Stimulated activated CD4-positive, alpha-beta T cell treated with anti-CD3 and anti-CD28 coated beads, Interleukin-1b, Interleukin-23, amount 100 ng/mL, for 24 hours (primary cell): Measurements from ENCODE around the gene AJM1.
"Not testable (repeated sequence)": the region's sequence is repeated elsewhere in the genome, so short reads cannot be mapped to it uniquely, and the experiment has no call there.

Source experiments
- DNase-seq, 4 experiments: peaks; one replicate each; pipeline ENCODE4 v3.0.0-alpha.2; 2020; ENCODE audit warnings: low read depth in 4 of 4, low spot score in 1 of 4

AJM1 gene

DNA sequence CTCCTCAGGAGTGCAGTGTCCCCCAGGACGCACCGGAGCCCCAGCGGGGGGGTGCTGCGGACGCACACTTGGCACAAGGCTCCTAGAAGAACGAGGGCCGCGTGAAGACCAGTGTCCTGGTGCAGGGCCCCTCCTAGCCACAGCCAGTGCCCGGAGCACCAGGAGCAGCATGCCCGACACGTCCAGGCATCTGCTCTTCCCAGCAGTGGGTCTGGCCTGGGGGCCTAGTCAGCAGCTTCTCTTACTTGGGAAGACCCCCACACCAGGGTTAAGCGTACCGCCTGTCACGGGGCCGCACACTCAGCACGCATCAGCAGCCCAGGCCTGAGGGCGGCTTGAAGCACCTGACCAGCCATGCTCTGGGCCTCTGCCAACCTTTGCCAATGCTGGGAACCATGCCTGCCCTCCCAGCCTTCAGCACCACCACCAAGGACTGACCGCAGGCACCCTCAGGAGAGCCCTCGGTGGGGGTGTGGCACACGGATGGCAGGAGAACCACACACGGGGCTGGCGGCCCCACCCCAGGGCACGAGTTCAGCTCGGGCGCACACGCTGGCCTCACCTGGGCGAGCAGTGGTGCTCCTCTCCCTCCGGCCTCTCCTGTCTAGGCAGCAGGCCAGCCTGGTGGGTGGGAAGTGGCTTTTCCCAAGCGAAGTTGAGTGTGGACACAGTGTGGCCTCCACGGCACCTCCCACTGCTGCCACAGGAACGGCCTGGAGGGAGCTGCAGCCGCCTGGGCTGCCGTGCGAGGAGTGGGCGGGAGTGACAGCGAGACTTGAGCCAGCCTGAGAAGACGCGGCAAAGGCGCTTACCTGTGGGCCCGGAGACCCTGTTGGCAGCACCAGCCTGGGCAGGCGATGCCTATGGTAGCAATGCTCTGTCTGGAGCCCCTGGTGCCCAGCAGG is 12.0 kb upstream of the AJM1 start:
- no peak for DNase-seq

DNA sequence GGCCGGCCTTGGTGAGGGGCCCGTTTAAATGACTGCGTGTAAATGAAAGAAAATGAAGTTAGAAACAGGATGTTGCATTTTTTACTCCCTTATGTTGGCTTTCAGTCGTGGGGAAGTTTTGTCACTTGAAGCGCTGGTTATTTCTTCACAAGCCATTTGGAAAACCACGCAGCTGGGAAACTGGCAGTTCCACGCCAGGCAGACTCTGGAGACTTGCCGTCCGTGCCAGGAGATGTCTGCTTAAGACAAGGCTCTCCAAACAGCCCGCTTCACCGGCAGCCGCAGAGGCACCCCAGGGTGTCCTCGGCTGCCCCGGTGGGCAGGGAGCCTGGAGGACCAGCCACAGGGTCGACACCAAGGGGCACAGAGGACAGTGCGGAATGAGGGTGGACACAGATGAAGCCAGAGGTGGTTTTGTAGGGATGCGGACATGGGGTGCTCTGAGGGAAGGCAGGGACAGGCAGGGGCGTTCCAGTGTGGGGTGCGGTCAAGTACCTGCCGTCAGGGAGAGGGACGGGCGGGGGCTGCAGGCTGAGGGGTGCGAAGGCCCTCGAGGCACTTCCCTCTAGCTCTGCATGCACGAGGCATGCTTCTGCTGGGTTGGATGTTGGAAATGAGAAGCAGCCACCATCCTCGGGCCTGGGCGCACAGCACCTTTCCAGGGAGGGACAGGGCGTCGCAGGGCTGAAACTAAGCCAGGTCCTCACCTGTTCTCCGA is 11.1 kb upstream of the AJM1 start:
- no peak for DNase-seq

DNA sequence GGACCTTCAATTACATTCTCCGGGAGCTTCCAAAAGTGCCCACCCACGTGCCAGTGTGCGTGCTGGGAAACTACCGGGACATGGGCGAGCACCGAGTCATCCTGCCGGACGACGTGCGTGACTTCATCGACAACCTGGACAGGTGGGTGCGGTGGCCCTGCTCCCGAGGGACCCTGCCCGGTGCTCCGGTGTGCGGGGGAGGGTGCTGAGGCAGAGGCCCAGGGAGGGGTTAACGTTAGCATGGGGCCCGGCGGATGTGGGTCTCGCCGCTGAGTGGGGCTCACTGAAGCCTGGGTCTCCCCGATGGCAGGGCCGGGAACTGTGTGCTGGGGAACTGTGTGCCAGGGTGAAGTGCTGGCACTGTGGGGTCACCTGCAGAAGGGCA is 10.6 kb upstream of the AJM1 start:
- no peak for DNase-seq

DNA sequence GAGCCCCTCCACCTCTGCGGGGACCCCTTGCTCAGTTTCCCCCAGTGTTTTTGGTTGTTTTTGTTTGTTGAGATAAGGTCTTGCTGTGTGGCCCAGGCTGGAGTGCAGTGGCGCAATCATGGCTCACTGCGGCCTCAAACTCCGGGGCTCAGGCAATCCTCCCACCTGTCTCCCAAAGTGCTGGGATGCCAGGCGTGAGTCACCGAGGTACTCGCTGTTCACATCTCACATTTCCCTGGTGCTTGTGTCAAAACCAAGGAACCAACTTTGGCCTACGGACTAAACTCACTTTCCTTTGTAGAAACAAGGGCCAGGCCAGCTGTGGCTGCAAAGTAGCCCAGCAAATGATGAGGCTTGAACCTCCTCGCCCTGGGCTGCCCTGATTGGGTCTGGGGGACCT is 9.7 kb upstream of the AJM1 start:
- DNase-seq: no peak

DNA sequence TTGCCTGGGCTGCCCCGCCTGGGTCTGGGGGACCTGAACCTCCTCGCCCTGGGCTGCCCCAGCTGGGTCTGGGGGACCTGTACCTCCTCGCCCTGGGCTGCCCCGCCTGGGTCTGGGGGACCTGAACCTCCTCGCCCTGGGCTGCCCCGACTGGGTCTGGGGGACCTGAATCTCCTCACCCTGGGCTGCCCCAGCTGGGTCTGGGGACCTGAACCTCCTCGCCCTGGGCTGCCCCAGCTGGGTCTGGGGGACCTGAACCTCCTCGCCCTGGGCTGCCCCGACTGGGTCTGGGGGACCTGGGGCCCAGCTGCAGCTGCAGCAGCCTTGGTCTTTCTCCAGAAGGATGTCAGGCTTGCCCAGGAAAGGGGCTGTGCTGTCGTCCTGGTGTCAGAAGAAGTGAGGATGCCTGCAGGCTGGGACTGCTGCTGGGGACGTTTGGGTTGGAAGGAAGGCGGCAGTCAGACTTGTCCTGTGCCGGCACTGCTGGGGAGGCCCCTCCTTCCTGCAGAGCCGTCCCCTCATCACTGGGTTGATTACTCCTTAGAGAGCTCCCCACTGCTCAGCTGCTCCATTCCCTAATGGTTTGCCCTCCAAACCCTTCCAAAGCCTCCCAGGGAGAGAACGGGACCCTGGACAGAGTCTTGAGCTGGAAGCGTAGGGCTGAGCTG is 8.8 kb upstream of the AJM1 start:
- not testable (repeated sequence) for DNase-seq

DNA sequence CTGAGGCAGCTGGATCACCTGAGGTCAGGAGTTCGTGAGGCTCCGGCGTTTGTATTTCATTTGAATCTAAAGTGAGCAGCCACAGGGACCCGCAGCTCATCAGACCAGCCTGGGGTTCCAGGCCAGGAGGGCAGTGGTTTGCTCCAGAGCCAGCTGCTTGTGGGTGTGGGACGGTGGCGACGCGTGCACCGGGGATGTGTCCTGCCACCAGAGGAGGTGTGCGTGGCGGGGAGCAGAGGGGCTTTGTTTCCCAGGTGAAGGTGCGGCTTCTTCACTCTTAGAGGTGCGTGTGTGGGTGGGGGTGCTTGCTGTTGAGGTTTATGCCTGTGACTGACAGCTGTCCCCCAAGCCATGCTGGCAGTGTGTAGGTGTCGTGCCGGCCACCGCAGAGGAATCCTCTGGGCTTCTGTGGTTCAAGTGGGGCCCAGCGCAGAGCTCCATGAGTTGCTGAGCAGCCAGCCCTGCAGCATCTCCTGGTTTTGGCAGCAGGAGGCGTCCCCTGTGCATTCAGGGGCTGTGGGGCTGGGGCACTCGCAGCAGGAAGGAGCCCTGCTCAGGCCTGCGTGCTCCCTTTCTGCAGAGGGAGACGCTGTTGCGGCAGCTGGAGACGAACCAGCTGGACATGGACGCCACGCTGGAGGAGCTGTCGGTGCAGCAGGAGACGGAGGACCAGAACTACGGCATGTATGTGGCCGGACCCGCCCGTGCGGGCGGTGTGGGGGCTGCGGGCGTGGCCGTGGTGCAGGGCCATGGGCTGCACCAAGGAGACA is 6.9 kb upstream of the AJM1 start:
- DNase-seq: no peak

DNA sequence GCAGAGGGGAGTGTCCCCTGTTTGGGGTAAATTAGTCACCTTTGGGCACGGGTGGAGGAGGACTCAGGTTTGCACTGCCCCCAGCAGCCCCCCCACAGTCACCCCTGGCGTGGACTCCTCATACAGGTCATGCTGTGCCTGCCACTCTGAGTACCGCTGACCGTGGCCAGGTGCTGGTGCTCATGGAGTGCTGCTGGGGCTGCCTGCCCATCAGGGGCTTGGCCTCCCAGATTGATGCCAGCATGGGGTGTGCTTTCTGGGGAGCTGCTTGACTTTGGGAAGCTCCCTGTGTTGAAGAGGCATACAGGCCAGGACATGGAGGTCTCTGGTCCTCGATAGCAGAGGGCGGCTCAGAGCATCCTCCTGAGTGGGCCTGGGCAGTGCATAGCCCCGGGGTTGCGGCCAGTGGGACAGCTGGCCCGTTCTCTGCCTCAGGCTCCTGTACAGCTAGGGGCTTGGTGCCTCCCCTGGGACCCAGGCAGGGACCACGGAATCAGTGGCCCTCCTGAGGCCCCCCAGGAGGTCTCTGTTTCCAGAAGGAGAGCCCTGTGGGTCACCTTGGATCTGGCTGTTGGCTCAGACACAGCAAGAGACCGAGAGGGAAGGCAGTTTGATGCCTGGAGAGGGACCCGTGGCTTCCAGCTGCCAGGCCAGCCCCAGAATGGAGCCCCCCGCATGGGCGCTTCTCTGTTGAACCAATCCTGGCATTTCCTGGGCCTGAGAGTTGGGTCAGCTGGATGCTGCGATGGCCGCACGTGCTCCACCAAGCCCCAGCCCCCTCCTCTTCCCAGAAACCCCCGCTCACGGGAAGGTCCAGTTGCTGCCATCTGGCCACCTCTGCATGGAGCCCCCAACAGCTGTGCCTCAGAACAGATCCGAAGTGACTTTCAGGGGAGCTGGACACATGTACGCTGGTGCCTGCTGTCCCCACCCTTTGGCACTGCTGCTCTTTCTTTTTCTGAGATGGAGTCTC is 6.1 kb upstream of the AJM1 start:
- no peak for DNase-seq

DNA sequence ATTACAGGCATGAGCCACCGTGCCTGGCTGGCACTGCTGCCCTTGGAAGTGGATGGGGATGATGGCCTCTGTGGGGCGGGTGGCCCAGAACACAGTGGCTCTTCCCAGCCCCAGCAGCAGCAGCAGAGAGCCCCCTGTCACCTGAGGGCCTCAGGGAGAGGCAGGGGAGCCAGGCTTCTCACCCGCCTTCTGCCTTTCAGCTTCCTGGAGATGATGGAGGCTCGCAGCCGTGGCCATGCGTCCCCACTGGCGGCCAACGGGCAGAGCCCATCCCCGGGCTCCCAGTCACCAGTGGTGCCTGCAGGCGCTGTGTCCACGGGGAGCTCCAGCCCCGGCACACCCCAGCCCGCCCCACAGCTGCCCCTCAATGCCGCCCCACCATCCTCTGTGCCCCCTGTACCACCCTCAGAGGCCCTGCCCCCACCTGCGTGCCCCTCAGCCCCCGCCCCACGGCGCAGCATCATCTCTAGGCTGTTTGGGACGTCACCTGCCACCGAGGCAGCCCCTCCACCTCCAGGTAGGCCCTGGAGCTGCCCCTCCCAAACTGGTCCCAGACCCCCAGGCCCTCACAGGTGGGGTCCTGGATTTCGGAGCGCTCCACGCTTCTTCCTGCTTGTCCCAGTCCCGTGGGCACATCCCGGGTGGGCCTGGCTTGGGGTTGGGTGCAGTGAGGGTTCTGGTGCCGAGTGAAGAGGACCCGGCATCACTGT is 5.0 kb upstream of the AJM1 start:
- DNase-seq: no peak

DNA sequence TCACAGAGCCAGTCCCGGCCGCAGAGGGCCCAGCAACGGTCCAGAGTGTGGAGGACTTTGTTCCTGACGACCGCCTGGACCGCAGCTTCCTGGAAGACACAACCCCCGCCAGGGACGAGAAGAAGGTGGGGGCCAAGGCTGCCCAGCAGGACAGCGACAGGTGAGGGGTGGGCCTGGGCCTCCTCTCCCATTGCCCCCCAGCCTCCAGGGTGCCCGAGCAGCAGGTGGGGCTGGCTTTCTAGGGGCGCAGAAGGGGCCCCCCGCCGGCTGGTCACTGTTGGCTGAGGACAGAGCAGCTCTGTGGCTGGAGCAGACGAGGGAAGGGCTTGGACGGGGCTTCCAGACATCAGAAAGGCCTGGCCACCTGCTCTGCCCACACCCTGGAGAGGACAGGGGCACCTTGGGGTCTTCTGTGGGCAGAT is 4.4 kb upstream of the AJM1 start:
- not testable (repeated sequence) for DNase-seq

DNA sequence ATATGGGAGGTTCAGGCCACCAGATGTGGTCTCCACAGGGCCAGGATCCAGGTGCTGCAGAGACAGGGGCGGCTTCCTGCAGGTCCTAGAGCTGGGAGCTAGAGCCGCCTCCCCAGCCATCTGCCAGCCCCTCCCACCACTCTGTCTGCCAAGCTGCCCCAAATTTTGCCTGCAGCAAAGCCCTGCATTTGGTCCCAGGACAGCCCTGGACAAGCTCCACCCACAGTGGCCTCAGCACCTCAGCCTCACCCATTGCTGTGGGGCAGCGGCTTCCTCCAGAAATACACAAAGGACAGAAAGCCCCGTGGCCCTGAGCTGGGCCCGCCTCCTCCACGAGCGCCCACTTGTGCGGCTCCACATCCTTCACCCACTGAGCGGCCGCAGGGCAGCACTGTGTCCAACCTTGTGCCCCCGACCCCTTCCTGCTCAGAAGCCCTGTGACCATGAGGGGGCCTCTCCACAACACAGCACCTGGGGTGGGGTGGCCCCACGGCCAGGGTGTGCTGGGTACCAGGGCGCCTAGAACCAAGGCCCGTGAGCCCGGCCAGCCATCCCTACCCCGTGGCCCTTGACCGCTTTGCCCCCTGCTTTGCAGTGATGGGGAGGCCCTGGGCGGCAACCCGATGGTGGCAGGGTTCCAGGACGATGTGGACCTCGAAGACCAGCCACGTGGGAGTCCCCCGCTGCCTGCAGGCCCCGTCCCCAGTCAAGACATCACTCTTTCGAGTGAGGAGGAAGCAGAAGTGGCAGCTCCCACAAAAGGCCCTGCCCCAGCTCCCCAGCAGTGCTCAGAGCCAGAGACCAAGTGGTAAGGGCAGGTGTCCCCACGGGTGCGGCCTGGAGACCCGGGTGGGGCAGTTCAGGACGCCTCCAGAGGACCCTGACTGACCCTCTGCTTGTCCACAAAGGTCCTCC is 3.7 kb upstream of the AJM1 start:
- DNase-seq: no peak

DNA sequence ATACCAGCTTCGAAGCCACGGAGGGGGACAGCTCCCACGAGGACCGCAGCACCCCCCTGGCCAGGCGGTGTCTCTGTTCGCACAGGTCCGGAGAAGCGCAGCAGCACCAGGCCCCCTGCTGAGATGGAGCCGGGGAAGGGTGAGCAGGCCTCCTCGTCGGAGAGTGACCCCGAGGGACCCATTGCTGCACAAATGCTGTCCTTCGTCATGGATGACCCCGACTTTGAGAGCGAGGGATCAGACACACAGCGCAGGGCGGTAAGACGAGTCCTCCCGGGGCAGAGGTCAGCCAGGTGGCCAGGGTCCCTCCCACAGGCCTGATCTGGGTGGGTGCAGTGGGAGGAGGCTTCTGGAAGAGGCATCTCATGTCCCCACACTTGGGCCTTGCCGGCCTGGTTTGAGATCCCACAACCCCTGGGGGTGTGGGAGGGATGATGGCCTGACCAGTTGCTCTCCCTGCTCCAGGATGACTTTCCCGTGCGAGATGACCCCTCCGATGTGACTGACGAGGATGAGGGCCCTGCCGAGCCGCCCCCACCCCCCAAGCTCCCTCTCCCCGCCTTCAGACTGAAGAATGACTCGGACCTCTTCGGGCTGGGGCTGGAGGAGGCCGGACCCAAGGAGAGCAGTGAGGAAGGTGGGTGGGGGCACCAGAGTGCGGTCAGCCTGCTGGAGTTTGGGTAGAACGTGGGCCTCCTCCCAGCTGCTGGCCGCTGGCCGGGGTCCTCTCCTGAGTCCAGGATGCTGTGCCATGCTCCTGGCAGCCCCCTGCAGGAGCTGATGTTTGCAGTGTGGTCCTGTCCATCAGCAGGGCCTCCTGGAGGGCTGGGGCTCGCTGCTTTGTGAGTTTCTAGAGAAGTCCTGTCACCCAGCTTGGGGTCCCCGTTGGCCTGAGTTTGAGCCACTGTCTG is 2.8 kb upstream of the AJM1 start:
- DNase-seq: no peak

DNA sequence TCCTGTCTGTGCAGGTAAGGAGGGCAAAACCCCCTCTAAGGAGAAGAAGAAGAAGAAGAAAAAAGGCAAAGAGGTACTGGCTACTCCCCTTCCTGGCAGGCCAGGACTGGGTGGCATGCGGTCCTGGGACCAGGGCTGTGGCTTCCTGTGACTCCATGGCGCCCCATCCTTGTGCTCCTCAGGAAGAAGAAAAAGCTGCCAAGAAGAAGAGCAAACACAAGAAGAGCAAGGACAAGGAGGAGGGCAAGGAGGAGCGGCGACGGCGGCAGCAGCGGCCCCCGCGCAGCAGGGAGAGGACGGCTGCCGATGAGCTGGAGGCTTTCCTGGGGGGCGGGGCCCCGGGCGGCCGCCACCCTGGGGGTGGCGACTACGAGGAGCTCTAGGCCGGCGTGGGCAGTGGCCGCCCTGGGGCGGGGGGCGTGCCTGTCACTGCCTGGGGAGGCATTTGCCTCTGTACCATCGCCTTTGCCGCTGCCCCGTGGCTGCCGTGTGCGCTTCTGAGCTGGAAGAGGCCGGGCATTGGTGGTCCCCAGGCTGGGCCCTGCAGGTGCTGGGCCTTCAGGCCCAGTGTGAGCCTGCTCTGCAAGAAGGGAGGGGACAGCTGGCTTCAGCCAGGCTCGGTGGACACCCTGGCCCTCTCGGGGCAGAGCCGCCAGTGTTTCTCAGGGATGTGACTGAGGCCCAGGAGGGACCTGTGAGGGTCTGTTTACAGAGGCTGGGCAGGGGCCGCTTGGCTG is 2.0 kb upstream of the AJM1 start:
- no peak for DNase-seq

DNA sequence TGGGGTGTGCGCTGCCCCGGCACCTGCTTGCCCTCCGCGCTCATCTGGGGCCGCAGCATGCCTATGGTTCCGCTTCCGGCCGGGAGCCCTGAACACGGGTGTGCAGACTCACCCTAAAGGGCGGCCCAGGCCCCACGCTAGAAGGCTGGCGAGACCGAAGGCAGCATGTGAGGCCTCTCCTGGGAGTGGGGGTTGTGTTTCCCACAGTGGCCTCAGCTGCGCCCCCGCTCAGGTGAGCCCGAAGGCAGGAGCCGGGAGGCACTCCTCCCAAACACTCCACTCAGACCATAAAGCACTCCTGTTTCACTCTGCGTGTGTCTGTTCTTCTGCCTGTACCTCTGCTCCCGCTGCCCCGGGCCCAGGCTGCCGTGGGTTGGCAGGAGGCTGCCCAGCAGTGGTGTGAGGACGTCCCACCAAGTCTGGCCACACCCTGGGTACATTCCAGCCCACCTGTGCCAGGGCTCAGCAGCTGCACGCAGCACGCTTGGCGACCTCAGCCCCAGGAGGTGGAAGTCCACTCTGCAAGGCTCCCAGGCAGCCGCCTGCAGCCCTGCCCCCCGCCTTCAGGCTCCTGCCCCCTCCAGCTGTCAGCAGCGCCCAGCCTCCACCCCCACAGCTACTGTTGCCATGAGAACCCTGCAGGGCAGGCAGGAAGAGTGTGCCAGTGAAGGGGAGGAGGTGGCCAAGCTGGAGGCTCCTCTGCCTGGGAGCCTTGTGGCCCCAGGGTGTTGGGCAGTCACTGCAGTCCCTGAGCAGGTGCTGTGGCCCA is 1.2 kb upstream of the AJM1 start:
- no peak for DNase-seq

DNA sequence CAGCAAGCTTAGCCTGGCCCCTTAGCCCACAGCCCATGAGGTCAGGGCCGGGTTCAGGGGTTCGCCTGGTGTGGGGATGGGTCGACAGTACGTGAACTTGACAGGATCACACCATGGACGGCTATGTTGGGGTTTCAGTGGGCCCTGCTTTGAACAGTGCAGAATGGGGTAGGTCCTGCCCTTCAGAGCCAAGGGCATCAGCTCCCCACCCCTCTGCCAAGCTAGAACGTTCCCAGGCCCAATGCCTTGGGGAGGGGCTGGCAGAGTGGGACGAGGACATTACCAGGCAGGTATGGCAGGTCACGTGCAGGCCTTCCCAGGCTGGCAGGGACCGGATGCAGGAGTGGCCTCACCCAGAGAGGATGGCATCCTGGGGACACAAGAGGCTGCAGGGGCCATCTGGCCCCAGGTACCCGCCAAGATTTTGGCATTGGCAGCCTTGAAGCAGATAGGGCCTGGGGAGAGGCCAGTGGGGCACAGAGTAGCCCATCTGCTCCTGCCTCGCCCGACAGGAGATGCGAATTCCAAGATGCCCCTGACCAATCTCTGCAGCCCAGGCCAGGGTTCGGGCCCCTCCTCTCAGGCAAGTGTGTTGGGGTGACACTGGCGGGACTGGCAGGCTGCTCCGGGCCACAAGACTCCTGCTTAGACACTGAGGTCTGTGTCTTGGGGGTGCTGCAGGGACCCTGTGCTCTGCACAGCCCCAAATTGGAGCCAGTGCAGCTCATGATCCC is 465 bp upstream of the AJM1 start:
- DNase-seq: not testable (repeated sequence)

DNA sequence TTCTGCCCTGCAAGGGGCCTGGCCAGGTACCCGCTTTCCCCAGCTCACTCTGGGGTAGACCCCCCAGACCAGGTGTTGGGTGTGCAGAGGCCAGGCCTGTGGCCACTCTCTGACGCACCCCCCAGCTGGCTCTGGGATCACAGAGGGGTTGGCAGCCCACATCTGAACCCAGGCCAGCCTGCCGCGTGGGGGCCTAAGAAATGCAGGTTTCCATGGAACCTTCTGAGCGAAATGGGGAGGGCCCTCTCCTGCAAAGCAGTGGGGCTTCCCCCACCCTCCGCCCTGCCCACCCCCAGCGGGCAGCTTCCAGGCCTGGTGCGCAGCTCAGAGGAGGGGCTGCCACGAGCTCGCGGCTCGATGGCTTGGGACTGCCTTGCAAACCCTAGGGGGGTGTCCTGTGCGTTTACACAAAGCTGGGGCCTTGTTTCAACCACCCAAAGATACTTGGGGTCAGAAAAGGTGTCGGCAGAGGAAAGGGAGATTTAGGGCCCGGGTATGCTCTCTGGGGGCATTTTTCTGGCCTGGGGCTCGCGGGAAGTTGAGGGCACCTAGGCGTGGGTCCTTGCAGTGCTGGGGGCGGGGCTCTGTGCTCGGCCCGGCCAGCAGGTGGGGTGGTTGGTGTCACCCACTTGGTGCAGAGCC is 1.0 kb downstream of the AJM1 start:
- DNase-seq: not testable (repeated sequence)
